Right lobe of liver (tissue), 4 donors: ENCODE results near the gene ISCA2.
"Not testable (repeated sequence)": the region's sequence is repeated elsewhere in the genome, so short reads cannot be mapped to it uniquely, and the experiment has no call there.

Experiments used
- POLR2A ChIP-seq: fragments of 450-650 bp; IDR thresholded peaks from one replicate; pipeline ENCODE4 v1.6.1; 2017; ENCODE audit warnings: antibody characterized with exemption, mild to moderate bottlenecking
- TF ChIP-seq, protein P1 (sequence below), 4 donors: fragments of 200-600 bp in 3 of 4; fragments of 450-650 bp in 1 of 4; IDR thresholded peaks; one replicate each; pipeline versions ENCODE4 v1.5.1 to v1.8.0; 2016 to 2022; ENCODE audit warnings: antibody characterized with exemption in 4 of 4, mild to moderate bottlenecking in 2 of 4
- donor health status: DM: no; HTN: no; CAD: no.
- donor health status: DM: no; HTN: no; CAD: no.
- donor health status: DM: no; HTN: yes; CAD: no.

DNA sequence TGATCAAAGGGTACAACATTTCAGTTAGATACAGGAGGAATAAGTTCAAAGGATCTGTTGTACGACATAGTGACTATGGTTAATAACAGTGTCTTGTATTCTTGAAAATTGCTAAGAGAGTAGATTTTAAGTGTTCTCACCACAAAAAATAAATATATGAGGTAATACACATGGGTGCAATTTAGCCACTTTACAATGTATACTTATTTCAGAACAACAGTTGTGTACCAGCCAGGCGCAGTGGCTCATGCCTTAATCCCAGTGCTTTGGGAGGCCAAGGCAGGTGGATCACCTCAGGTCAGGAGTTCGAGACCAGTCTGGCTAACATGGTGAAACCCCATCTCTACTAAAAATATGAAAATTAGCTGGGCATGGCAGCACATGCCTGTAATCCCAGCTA lies 42.8 kb downstream of the ISCA2 start:
- TF ChIP-seq, protein P1, sequence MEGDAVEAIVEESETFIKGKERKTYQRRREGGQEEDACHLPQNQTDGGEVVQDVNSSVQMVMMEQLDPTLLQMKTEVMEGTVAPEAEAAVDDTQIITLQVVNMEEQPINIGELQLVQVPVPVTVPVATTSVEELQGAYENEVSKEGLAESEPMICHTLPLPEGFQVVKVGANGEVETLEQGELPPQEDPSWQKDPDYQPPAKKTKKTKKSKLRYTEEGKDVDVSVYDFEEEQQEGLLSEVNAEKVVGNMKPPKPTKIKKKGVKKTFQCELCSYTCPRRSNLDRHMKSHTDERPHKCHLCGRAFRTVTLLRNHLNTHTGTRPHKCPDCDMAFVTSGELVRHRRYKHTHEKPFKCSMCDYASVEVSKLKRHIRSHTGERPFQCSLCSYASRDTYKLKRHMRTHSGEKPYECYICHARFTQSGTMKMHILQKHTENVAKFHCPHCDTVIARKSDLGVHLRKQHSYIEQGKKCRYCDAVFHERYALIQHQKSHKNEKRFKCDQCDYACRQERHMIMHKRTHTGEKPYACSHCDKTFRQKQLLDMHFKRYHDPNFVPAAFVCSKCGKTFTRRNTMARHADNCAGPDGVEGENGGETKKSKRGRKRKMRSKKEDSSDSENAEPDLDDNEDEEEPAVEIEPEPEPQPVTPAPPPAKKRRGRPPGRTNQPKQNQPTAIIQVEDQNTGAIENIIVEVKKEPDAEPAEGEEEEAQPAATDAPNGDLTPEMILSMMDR (IDR thresholded peaks at IDR 0.05): not testable (repeated sequence)
- not testable (repeated sequence) for TF ChIP-seq POLR2A
